NB4 (cell line): ENCODE measurements around the gene TMEM14A.

Experiments
- DNase-seq: peaks from one replicate; pipeline ENCODE4 v3.0.0; 2010; ENCODE audit warnings: low read depth
- H3K4me3 ChIP-seq: one replicate; pipeline ENCODE4 v1.5.1; 2011; ENCODE audit warnings: mild to moderate bottlenecking, low read depth, low read length, moderate library complexity
- CTCF ChIP-seq: IDR thresholded peaks from one replicate; pipeline ENCODE4 v1.5.1; 2012; ENCODE audit warnings: low read depth, low read length
- MAX ChIP-seq: IDR thresholded peaks from 2 replicates; pipeline ENCODE4 v1.6.1; 2011; ENCODE audit warnings: low read depth, low read length
- MYC ChIP-seq: IDR thresholded peaks from 2 replicates; pipeline ENCODE4 v1.6.1; 2011; ENCODE audit warnings: low read depth, low read length
- POLR2A ChIP-seq: IDR thresholded peaks from 2 replicates; pipeline ENCODE4 v1.6.1; 2011; ENCODE audit warnings: mild to moderate bottlenecking; ENCODE audit not compliant: insufficient read length; ENCODE audit errors: extremely low read depth

TMEM14A gene

GRCh38 chr6:52670502-52671409 is at the start of gene TMEM14A:
TSS of gene TMEM14A (plus strand) at chr6:52671113. CDS start at chr6:52677103, 5,990 bp downstream.
- TF ChIP-seq MYC: no peak
- TF ChIP-seq POLR2A: peak; percentile 43
- peak; percentile 92 for DNase-seq
- H3K4me3 ChIP-seq: peak within 1 kb of the TSS; percentile 68

- no peak overlapping the region for H3K4me3 ChIP-seq
- TF ChIP-seq MAX (no peak), POLR2A (no peak), MYC (no peak), CTCF (no peak)
- no peak for DNase-seq
Observed at GRCh38 chr6:52621631-52622030, 49.3 kb upstream of the TMEM14A start.

- H3K4me3 ChIP-seq: no peak overlapping the region
- no peak for DNase-seq
- TF ChIP-seq CTCF (no peak), POLR2A (no peak), MYC (no peak), MAX (no peak)
Observed at GRCh38 chr6:52622810-52623209, 48.1 kb upstream of the TMEM14A start.

GRCh38 chr6:52632011-52632410 is 38.9 kb upstream of the TMEM14A start:
- DNase-seq: no peak
- TF ChIP-seq CTCF (no peak), MYC (no peak), MAX (no peak), POLR2A (no peak)
- no peak overlapping the region for H3K4me3 ChIP-seq

- no peak overlapping the region for H3K4me3 ChIP-seq
- no peak for TF ChIP-seq MYC
- TF ChIP-seq POLR2A: no peak
- TF ChIP-seq MAX: no peak
- TF ChIP-seq CTCF: no peak
- DNase-seq: no peak
Observed at GRCh38 chr6:52634211-52634610, 36.7 kb upstream of the TMEM14A start.

- DNase-seq: no peak
- TF ChIP-seq CTCF (no peak), MAX (no peak), POLR2A (no peak), MYC (no peak)
- no peak overlapping the region for H3K4me3 ChIP-seq
Observed at GRCh38 chr6:52635049-52635577, 35.8 kb upstream of the TMEM14A start.
